K562 (cell line): ENCODE results near the gene RBMS3.

Source experiments
- ATF3 ChIP-seq, 2 experiments: fragments of 450-650 bp in 1 of 2; sonication (generic) in 1 of 2; formaldehyde crosslinking in 1 of 2; IDR thresholded peaks in 1 of 2; conservative IDR thresholded peaks in 1 of 2; 2 replicates each; pipeline versions ENCODE4 v1.6.1 to v1.8.1; 2016 to 2023; ENCODE audit warnings: mild to moderate bottlenecking in 2 of 2, moderate library complexity in 2 of 2, inconsistent platforms in 1 of 2, missing genetic modification reagents in 1 of 2
- IRF1 ChIP-seq: sonication (generic); formaldehyde crosslinking; IDR thresholded peaks from 2 replicates; pipeline ENCODE4 v1.8.0; 2022; ENCODE audit warnings: missing genetic modification reagents, mild to moderate bottlenecking, borderline replicate concordance
- NFIC ChIP-seq: fragments of 450-650 bp; IDR thresholded peaks from 2 replicates; pipeline ENCODE4 v1.6.1; 2017; ENCODE audit warnings: mild to moderate bottlenecking, inconsistent platforms
- TAF9B ChIP-seq: fragments of 450-650 bp; IDR thresholded peaks from 2 replicates; pipeline ENCODE4 v1.6.1; 2018; ENCODE audit warnings: mild to moderate bottlenecking; ENCODE audit not compliant: partially characterized antibody
- TCF7L2 ChIP-seq: fragments of 150-350 bp; IDR thresholded peaks from 2 replicates; pipeline ENCODE4 v1.6.1; 2016; ENCODE audit warnings: low read depth, mild to moderate bottlenecking, low read length, moderate library complexity
- ZBTB33 ChIP-seq: sonication (generic); formaldehyde crosslinking; IDR thresholded peaks from 2 replicates; pipeline ENCODE4 v1.8.1; 2023; ENCODE audit warnings: mild to moderate bottlenecking, missing genetic modification reagents
- ZFP1 ChIP-seq: fragments of 450-650 bp; formaldehyde crosslinking; IDR thresholded peaks from 2 replicates; pipeline ENCODE4 v1.4.0; 2020; ENCODE audit warnings: mild to moderate bottlenecking, mixed read lengths
- ZNF780A ChIP-seq: fragments of 250-450 bp; sonication (Bioruptor Pico); IDR thresholded peaks from 2 replicates; pipeline ENCODE4 v1.5.0; 2021; ENCODE audit warnings: mild to moderate bottlenecking

GRCh38 chr3:29302619-29303018 is 21.7 kb downstream of the RBMS3 start:
- TF ChIP-seq ZFP1 (CRISPR knock-in tag) (no peak), NFIC (no peak), TCF7L2 (no peak), ZNF780A (no peak), IRF1 (CRISPR knock-in tag) (no peak), ATF3 (IDR thresholded peaks at IDR 0.05) (no peak), ATF3 (CRISPR knock-in tag; conservative IDR thresholded peaks at IDR 0.05) (no peak), ZBTB33 (CRISPR knock-in tag) (no peak), TAF9B (no peak)
